GM12872 (cell line): ENCODE data around the gene PLXDC2.

ENCODE experiments used
- CTCF ChIP-seq: IDR thresholded peaks from 3 replicates; pipeline ENCODE4 v1.5.1; 2011; ENCODE audit warnings: low read depth, mild to moderate bottlenecking, low read length, moderate library complexity; ENCODE audit not compliant: insufficient read depth

PLXDC2 gene

GRCh38 chr10:19921300-19922140, 105.3 kb downstream of the PLXDC2 start:
- no peak for TF ChIP-seq CTCF

- no peak for TF ChIP-seq CTCF
Measured at GRCh38 chr10:19922236-19922963, 106.2 kb downstream of the PLXDC2 start.

GRCh38 chr10:19925064-19925463, 108.8 kb downstream of the PLXDC2 start:
- no peak for TF ChIP-seq CTCF

GRCh38 chr10:19928936-19929335, 112.7 kb downstream of the PLXDC2 start:
- no peak for TF ChIP-seq CTCF

- no peak for TF ChIP-seq CTCF
Measured at GRCh38 chr10:19929506-19930140, 113.4 kb downstream of the PLXDC2 start.

GRCh38 chr10:19930936-19931893, 115.0 kb downstream of the PLXDC2 start:
- no peak for TF ChIP-seq CTCF
